Ovary (tissue), 3 donors: ENCODE results near the gene CAV1.

Experiments
- CTCF ChIP-seq, 3 donors: fragments of 450-650 bp in 2 of 3; fragments of 200-600 bp in 1 of 3; IDR thresholded peaks; one replicate each; pipeline versions ENCODE4 v1.5.1 to v1.8.0; 2016 to 2022; ENCODE audit warnings: antibody characterized with exemption in 3 of 3, mild to moderate bottlenecking in 1 of 3
- EP300 ChIP-seq: sonication (generic); formaldehyde crosslinking; IDR thresholded peaks from one replicate; pipeline ENCODE4 v1.6.1; 2017; ENCODE audit warnings: antibody characterized with exemption
- donor health status: DM: no; HTN: no; CAD: no.

- TF ChIP-seq CTCF (IDR thresholded peaks at IDR 0.05) (no peak), EP300 (no peak)
Observed at GRCh38 chr7:116561697-116562483, 37.1 kb downstream of the CAV1 start.
